GM10248 (cell line): ENCODE results near the gene CFAP299.
"Not testable (repeated sequence)": the region's sequence is repeated elsewhere in the genome, so short reads cannot be mapped to it uniquely, and the experiment has no call there.

ENCODE experiments used
- CTCF ChIA-PET: fragments of 300-600 bp; sonication (Branson Sonifier 250); formaldehyde crosslinking; extraction: SDS; loops from one replicate; lab custom pipeline; 2021; ENCODE audit warnings: antibody characterized with exemption; lab: Yijun Ruan, JAX
- POLR2A ChIA-PET: fragments of 350-650 bp; sonication (Branson Sonifier 250); formaldehyde crosslinking; extraction: SDS; loops from one replicate; lab custom pipeline; 2020; ENCODE audit warnings: antibody characterized with exemption; lab: Yijun Ruan, JAX
- DNase-seq: peaks from one replicate; pipeline ENCODE4 v3.0.0; 2012; ENCODE audit errors: extremely low spot score
- CTCF ChIP-seq: IDR thresholded peaks from 2 replicates; pipeline ENCODE4 v1.5.1; 2012; ENCODE audit warnings: mild to moderate bottlenecking, low read depth; ENCODE audit errors: extremely low read depth, missing control alignments, control extremely low read depth

Gene CFAP299

DNA sequence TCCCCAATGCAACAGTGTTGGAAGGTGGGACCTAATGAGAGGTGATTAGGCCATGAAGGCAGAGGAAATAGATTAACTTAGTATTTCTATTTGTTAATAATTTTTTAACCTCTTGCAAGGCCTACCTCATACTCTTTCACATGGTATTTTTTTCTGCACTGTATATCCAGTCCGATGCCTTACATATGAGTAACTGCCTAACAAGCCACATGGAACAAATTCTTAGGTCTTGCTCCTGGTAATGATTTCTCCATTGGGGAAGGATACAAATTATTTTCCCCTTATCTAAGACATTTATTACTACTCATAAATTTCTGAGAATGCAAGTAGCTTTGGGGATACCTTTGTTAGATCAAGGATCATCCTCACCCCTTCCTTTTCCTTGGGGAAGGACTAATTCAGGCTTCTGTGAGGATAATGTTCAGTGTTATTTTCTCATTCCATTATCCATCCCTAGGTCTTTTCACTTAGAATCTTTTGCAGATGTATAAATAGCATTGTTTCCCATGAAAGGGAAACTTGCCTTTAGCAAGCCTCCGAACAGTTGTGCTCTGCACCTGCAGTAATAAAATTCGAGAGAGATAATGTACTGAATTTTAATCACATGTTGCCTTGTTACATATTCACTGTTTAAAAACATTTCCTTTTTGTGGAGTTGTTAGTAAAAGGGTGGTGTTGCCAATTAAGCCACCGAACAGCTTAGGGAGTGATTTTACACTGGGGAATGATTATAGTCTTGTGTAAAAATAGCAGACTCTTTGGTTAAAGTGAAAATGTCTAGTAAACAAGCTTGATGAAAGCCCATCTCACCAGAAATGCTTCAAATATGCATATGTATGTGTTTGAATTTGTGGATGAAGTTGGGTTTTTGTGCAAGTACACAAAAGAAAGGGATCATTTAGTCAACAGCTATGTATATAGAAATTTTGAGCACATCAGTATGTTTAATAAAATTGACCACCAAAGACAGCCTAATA, 89.9 kb downstream of the CFAP299 start:
- no peak for DNase-seq
- ChIA-PET POLR2A (no interaction called here), CTCF (no interaction called here)
- no peak for TF ChIP-seq CTCF

DNA sequence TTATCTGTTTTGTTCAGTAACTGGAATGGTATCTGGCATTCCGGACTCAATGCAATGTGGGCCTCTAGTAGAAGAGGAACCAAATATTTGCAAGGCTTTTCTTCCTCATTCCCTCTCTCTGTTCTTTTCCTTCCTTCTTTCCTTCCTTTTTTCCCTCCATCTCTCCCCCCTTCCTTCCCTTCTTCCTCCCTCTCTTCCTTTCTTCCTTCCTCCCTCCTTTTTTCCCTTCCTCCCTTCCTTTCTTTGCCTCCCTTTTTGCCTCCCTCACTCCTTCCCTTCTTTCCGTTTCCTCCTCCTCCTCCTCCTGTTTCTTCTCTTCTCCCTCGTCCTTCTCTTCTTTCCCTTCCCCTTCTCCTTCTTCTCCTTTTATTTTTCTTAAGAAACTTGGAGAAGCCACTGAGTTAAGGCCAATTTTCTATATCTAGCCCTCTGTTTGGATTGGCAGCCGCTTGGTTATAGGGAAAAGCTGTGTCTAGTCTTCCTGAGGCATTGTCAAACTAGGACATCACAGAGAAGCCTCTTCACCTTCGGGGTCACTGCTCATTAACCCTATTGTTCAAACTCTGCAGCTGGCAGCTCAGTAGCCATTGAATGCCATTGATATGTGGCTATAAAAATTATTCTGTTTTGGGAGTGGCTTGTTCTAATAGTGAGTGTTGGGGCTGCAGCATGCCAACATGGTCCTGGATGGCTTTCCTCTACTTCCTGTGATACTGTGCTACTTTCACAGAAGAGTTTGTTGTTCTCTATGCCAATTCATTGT, 95.9 kb downstream of the CFAP299 start:
- DNase-seq, result no peak
- POLR2A ChIA-PET, result no interaction called here
- CTCF ChIA-PET, result no interaction called here
- TF ChIP-seq CTCF, result no peak

DNA sequence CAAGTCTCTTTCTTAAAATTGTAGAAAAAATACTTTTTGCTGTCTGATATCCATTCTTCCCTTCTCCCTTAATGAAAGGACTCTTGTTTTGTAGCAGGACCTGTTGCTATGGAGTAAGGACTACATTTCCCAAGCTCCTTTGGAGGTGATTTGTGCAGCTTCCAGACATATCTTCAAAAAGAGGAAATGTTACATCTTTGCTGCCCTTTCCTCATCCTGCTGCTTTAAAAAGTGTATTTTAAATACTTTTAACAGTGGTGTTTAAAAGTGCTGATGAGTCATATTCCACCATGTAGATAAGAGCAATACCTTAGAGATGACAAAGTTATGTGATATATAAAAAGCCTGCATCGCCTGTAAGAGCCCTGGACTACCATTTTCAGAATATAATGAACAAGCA, 98.7 kb downstream of the CFAP299 start:
- no peak for TF ChIP-seq CTCF
- DNase-seq, result no peak
- ChIA-PET POLR2A (no interaction called here), CTCF (no interaction called here)

GRCh38 chr4:80438016-80438415, 102.5 kb downstream of the CFAP299 start:
- no peak for DNase-seq
- POLR2A ChIA-PET, result no interaction called here
- CTCF ChIA-PET, result interaction anchor here (2.1 kb wide), 1 partner anchor 13 kb away, joined by 5 read pairs; no protein-coding TSS in a partner anchor
- no peak for TF ChIP-seq CTCF

DNA sequence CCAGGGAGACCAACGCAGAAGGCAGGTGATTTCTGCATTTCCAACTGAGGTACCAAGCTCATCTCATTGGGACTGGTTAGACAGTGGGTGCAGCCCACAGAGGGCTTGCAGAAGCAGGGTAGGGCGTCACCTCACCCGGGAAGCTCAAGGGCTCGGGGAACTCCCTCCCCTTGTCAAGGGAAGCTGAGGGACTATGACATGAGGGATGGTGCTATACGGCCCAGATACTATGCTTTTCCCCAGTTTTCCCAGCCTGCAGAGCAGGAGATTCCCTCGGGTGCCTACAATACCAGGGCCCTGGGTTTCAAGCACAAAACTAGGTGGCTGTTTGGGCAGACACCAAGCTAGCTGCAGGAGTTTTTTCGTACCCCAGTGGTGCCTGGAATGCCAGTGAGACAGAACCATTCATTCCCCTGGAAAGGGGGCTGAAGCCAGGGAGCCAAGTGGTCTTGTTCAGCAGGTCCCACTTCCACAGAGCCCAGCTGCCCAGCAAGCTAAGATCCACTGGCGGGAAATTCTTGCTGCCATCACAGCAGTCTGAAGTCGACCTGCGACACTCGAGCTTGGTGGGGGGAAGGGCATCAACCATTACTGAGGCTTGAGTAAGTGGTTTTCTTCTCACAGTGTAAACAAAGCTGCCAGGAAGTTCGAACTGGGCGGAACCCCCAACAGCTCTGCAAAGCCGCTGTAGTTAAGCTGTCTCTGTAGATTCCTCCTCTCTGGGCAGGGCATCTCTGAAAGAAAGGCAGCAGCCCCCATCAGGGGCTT, 103.9 kb downstream of the CFAP299 start:
- CTCF ChIA-PET, result interaction anchor here (1.1 kb wide), 1 partner anchor 10 kb away, joined by 3 read pairs; no protein-coding TSS in a partner anchor
- POLR2A ChIA-PET, DNase-seq: not testable (repeated sequence)

- POLR2A ChIA-PET, result no interaction called here
- TF ChIP-seq CTCF, result no peak
- CTCF ChIA-PET, result no interaction called here
- no peak for DNase-seq
Measured at GRCh38 chr4:80446248-80446647, 110.7 kb downstream of the CFAP299 start.
